Thyroid gland (tissue), 4 donors: ENCODE data around the gene CDPF1. TPM values are rescaled to one million over a fixed set of nuclear protein-coding genes. Genes with fewer than 3 reads are reported as not detected.

ENCODE experiments used
- DNase-seq, 2 donors: peaks; one replicate each; pipeline ENCODE4 v3.0.0-alpha.2; 2019
- H3K27ac ChIP-seq, 3 donors: fragments of 200-600 bp; sonication (generic); 1 replicate in 2 of 3; 2 replicates in 1 of 3; pipeline ENCODE4 v1.5.1; 2016 to 2019; ENCODE audit warnings: mild to moderate bottlenecking in 1 of 3, moderate library complexity in 1 of 3
- H3K27me3 ChIP-seq: fragments of 200-600 bp; sonication (generic); one replicate; pipeline ENCODE4 v1.5.1; 2019
- H3K36me3 ChIP-seq, 2 donors: fragments of 200-600 bp; sonication (generic); one replicate each; pipeline ENCODE4 v1.5.1; 2016 to 2019
- H3K4me1 ChIP-seq, 2 donors: fragments of 200-600 bp; sonication (generic); one replicate each; pipeline ENCODE4 v1.5.1; 2017 to 2019
- H3K4me3 ChIP-seq, 3 donors: fragments of 200-600 bp; sonication (generic); replicated peaks in 1 of 3; 1 replicate in 2 of 3; 2 replicates in 1 of 3; pipeline ENCODE4 v1.5.1; 2016; ENCODE audit warnings: mild to moderate bottlenecking in 1 of 3
- H3K9me3 ChIP-seq: fragments of 200-600 bp; sonication (generic); one replicate; pipeline ENCODE4 v1.5.1; 2017
- POLR2A ChIP-seq, 2 donors: fragments of 450-650 bp; IDR thresholded peaks; one replicate each; pipeline ENCODE4 v1.6.1; 2017; ENCODE audit warnings: antibody characterized with exemption in 2 of 2, mild to moderate bottlenecking in 2 of 2, moderate library complexity in 1 of 2
- WGBS, 2 donors: methylation state at CpG; one replicate each; pipeline ENCODE4 v1.1.5; 2017; 5-methylcytosine and 5-hydroxymethylcytosine counted together
- intact Hi-C: fragments of 100-400 bp; cut with DNase I; formaldehyde crosslinking; loops from one replicate; pipeline ENCODE4 v1.15.1; 2023
- total RNA-seq, 4 donors: library from RNA; depleted of rRNA; stranded (reverse); fragments of >200 nt; gene quantifications; one replicate each; pipeline ENCODE4 v1.2.3, GENCODE V29; 2016
- TF ChIP-seq, protein P1 (sequence below), 6 experiments: fragments of 200-600 bp in 3 of 6; fragments of 450-650 bp in 3 of 6; sonication (generic) in 3 of 6; IDR thresholded peaks; one replicate each; pipeline ENCODE4 v1.5.1; 2016 to 2019; ENCODE audit warnings: antibody characterized with exemption in 6 of 6, mild to moderate bottlenecking in 2 of 6, inconsistent platforms in 1 of 6, moderate library complexity in 1 of 6

Gene CDPF1
- total RNA-seq, 4 donors from 2014 or later: 12.8 to 34.4 (median 16.4) TPM

- intact Hi-C loops: no loop called here
- WGBS, 2 donors: 6 to 27% methylated on average over 6 to 19 of the region's 109 CpGs
Measured at GRCh38 chr22:46262449-46263215, 12.5 kb upstream of the CDPF1 start.

GRCh38 chr22:46260038-46260437, 9.9 kb upstream of the CDPF1 start:
- no peak for DNase-seq
- Histone ChIP-seq H3K27ac (no peak overlapping the region), H3K9me3 (no peaks in the 10 kb centered on the region), H3K36me3 (no peaks in the 10 kb centered on the region), H3K4me3 (no peak overlapping the region), H3K4me1 (peaks cover 0 to 5% of the 10 kb centered on the region in 2 donors), H3K27me3 (no peaks in the 10 kb centered on the region)
- intact Hi-C loops: no loop called here
- TF ChIP-seq, protein P1, sequence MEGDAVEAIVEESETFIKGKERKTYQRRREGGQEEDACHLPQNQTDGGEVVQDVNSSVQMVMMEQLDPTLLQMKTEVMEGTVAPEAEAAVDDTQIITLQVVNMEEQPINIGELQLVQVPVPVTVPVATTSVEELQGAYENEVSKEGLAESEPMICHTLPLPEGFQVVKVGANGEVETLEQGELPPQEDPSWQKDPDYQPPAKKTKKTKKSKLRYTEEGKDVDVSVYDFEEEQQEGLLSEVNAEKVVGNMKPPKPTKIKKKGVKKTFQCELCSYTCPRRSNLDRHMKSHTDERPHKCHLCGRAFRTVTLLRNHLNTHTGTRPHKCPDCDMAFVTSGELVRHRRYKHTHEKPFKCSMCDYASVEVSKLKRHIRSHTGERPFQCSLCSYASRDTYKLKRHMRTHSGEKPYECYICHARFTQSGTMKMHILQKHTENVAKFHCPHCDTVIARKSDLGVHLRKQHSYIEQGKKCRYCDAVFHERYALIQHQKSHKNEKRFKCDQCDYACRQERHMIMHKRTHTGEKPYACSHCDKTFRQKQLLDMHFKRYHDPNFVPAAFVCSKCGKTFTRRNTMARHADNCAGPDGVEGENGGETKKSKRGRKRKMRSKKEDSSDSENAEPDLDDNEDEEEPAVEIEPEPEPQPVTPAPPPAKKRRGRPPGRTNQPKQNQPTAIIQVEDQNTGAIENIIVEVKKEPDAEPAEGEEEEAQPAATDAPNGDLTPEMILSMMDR (IDR thresholded peaks at IDR 0.05): no peak
- TF ChIP-seq POLR2A (IDR thresholded peaks at IDR 0.05): no peak
- 75 to 87% methylated on average over 5 to 6 of the region's 6 CpGs for WGBS, 2 donors

More at GRCh38 chr22:46262449-46263215, 12.5 kb upstream of the CDPF1 start:
- H3K4me1 ChIP-seq: peaks cover 4 to 12% of the 10 kb centered on the region in 2 donors
- H3K9me3 ChIP-seq: no peaks in the 10 kb centered on the region
- no peak overlapping the region for H3K4me3 ChIP-seq
- H3K36me3 ChIP-seq: no peaks in the 10 kb centered on the region
- no peaks in the 10 kb centered on the region for H3K27me3 ChIP-seq
- no peak overlapping the region for H3K27ac ChIP-seq
- peak in 1 of 2 donors; percentile 9 for TF ChIP-seq POLR2A (IDR thresholded peaks at IDR 0.05)
- TF ChIP-seq, protein P1 (IDR thresholded peaks at IDR 0.05): peak in 3 of 6 experiments; percentile 14 to 27 (median 16)
- DNase-seq: peak; percentile 66 to 73

- H3K36me3 ChIP-seq: no peaks in the 10 kb centered on the region
- no peak overlapping the region for H3K27ac ChIP-seq
- 82 to 83% methylated on average over 12 of the region's 12 CpGs for WGBS, 2 donors
- H3K4me1 ChIP-seq: peaks cover 0 to 5% of the 10 kb centered on the region in 2 donors
- intact Hi-C loops: no loop called here
- H3K9me3 ChIP-seq: no peaks in the 10 kb centered on the region
- no peak overlapping the region for H3K4me3 ChIP-seq
- TF ChIP-seq, protein P1 (IDR thresholded peaks at IDR 0.05): no peak
- TF ChIP-seq POLR2A (IDR thresholded peaks at IDR 0.05): no peak
- no peaks in the 10 kb centered on the region for H3K27me3 ChIP-seq
- DNase-seq: no peak
Measured at GRCh38 chr22:46259374-46259773, 9.3 kb upstream of the CDPF1 start.

DNA sequence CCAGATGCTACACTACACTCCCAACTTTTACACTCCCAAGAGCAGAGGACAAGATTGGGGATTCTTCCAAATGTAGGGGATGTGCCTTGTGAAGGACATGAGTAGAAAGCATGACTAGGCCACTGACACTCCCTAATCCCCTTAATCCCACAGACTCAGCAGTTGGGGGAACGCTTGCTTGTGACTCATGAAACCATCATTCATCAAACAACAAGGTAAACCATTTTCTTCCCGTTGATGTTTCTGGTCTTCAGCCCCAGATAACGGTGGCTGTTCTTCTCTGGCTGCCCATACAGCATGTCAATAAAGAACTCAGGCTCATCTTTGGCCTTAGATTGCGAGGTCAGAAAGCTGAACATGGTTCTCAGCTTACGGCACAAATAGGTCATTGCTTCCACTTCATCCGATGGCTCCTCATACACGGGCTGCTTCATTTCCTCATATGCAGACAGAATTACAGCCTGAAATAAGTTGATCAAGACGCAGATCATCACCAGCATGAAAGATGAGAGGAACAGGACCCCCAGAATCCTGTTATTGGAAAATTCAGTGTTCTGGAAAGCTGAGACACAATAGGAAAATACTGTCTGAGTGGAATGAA, 6.4 kb upstream of the CDPF1 start:
- no peak for TF ChIP-seq POLR2A (IDR thresholded peaks at IDR 0.05)
- TF ChIP-seq, protein P1 (IDR thresholded peaks at IDR 0.05): no peak
- Histone ChIP-seq H3K27ac (no peak overlapping the region), H3K27me3 (no peaks in the 10 kb centered on the region), H3K4me3 (no peak overlapping the region), H3K9me3 (no peaks in the 10 kb centered on the region), H3K36me3 (no peaks in the 10 kb centered on the region), H3K4me1 (no peaks in the 10 kb centered on the region)
- WGBS, 2 donors: 69 to 91% methylated on average over 8 of the region's 8 CpGs
- DNase-seq: no peak
- intact Hi-C loops: no loop called here

- H3K4me1 ChIP-seq: peaks cover 11 to 14% of the 10 kb centered on the region in 2 donors
- intact Hi-C loops: no loop called here
- H3K9me3 ChIP-seq: no peaks in the 10 kb centered on the region
- H3K36me3 ChIP-seq: no peaks in the 10 kb centered on the region
- DNase-seq: no peak
- H3K27me3 ChIP-seq: no peaks in the 10 kb centered on the region
- no peak for TF ChIP-seq POLR2A (IDR thresholded peaks at IDR 0.05)
- TF ChIP-seq, protein P1 (IDR thresholded peaks at IDR 0.05): no peak
- 91 to 94% methylated on average over 9 of the region's 9 CpGs for WGBS, 2 donors
- no peak overlapping the region for H3K4me3 ChIP-seq
- no peak overlapping the region for H3K27ac ChIP-seq
Measured at GRCh38 chr22:46251816-46252380, 1.8 kb upstream of the CDPF1 start.
